Astrocyte (in vitro differentiated cells and primary cell): Measurements from ENCODE around the gene SUFU. TPM values are rescaled to one million over a fixed set of nuclear protein-coding genes. Genes with fewer than 3 reads are reported as not detected.

ENCODE experiments used
- DNase-seq: peaks from one replicate; pipeline ENCODE4 v3.0.0-alpha.2; 2010; ENCODE audit warnings: low read depth
- FAIRE-seq: peaks from 2 replicates; lab custom pipeline; 2011; peaks lifted over from hg19 to GRCh38; lab: Jason Lieb, UNC
- H2AFZ ChIP-seq: 2 replicates; pipeline ENCODE4 v1.6.0; 2012; ENCODE audit warnings: low read depth, low read length, inconsistent platforms
- H3K27ac ChIP-seq: 2 replicates; pipeline ENCODE4 v1.5.1; 2011; ENCODE audit warnings: low read depth, low read length, inconsistent platforms
- H3K27me3 ChIP-seq: 2 replicates; pipeline ENCODE4 v1.6.0; 2011; ENCODE audit warnings: low read length, inconsistent platforms; ENCODE audit not compliant: insufficient read depth
- H3K36me3 ChIP-seq: 2 replicates; pipeline ENCODE4 v1.5.1; 2011; ENCODE audit warnings: low read length, inconsistent platforms; ENCODE audit not compliant: insufficient read depth
- H3K4me1 ChIP-seq: 2 replicates; pipeline ENCODE4 v1.5.1; 2011; ENCODE audit warnings: low read length, inconsistent platforms; ENCODE audit not compliant: insufficient read depth
- H3K4me2 ChIP-seq: 2 replicates; pipeline ENCODE4 v1.6.0; 2012; ENCODE audit warnings: low read length, inconsistent platforms
- H3K4me3 ChIP-seq: 2 replicates; pipeline ENCODE4 v1.5.1; 2011; ENCODE audit warnings: low read depth, mild to moderate bottlenecking, low read length, inconsistent platforms; ENCODE audit not compliant: insufficient read depth
- H3K79me2 ChIP-seq: 2 replicates; pipeline ENCODE4 v1.6.0; 2012; ENCODE audit warnings: mild to moderate bottlenecking, low read length, inconsistent platforms; ENCODE audit not compliant: insufficient read depth
- H3K9ac ChIP-seq: 2 replicates; pipeline ENCODE4 v1.6.0; 2012; ENCODE audit warnings: mild to moderate bottlenecking, low read length, inconsistent platforms
- H3K9me3 ChIP-seq: 2 replicates; pipeline ENCODE4 v1.5.1; 2012; ENCODE audit warnings: low read depth, mild to moderate bottlenecking, low read length, inconsistent platforms; ENCODE audit not compliant: insufficient read depth
- H4K20me1 ChIP-seq: 2 replicates; pipeline ENCODE4 v1.6.0; 2012; ENCODE audit warnings: low read length, inconsistent platforms; ENCODE audit not compliant: insufficient read depth
- H3K27ac Mint-ChIP-seq: one replicate; pipeline ENCODE4 v1.8.0; 2021; ENCODE audit warnings: mild to moderate bottlenecking, mixed read lengths; ENCODE audit not compliant: unreplicated experiment
- H3K27me3 Mint-ChIP-seq: one replicate; pipeline ENCODE4 v1.8.0; 2021; ENCODE audit warnings: low read depth, mixed read lengths; ENCODE audit not compliant: unreplicated experiment
- H3K36me3 Mint-ChIP-seq: one replicate; pipeline ENCODE4 v1.8.0; 2021; ENCODE audit warnings: low read depth, mixed read lengths; ENCODE audit not compliant: unreplicated experiment
- H3K4me1 Mint-ChIP-seq: one replicate; pipeline ENCODE4 v1.8.0; 2021; ENCODE audit warnings: low read depth, mixed read lengths; ENCODE audit not compliant: unreplicated experiment
- H3K4me3 Mint-ChIP-seq: one replicate; pipeline ENCODE4 v1.8.0; 2021; ENCODE audit warnings: mild to moderate bottlenecking, moderate library complexity, mixed read lengths; ENCODE audit not compliant: unreplicated experiment
- H3K9me3 Mint-ChIP-seq: one replicate; pipeline ENCODE4 v1.8.0; 2021; ENCODE audit warnings: mild to moderate bottlenecking, mixed read lengths; ENCODE audit not compliant: unreplicated experiment
- EZH2 ChIP-seq: IDR thresholded peaks from 2 replicates; pipeline ENCODE4 v1.6.1; 2012; ENCODE audit warnings: mild to moderate bottlenecking, low read length, inconsistent platforms; ENCODE audit not compliant: insufficient read depth
- total RNA-seq: library from RNA; stranded (reverse); gene quantifications from 2 replicates; pipeline ENCODE4 v1.2.1, GENCODE V29; 2021
- TF ChIP-seq, protein P1 (sequence below): IDR thresholded peaks from 2 replicates; pipeline ENCODE4 v1.5.1; 2011; ENCODE audit warnings: low read depth, mild to moderate bottlenecking, inconsistent platforms, low read length, moderate library complexity; ENCODE audit not compliant: insufficient read depth

The SUFU gene
- total RNA-seq, 1 donor from 2014 or later: 25.8 TPM

DNA sequence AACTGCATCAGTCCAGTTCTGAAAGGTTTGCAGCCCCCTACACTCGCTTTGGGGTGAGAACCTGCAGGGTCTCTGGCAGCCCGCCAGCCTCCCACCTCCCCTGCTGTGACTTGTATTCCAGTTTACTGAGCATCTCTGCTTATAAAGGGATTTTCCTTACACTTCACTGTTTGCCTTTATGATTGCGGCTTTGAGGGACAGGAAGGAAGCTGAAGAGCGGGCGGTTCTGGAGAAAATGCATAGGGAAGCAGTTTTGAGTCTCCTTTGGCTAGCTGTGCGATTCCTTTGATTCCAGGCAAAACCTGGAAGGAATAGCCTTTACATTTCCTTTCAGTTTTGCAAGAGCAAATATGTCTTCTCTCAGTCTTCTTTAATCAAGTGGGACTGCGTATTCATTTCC, 75.6 kb downstream of the SUFU start:
- H3K4me3 ChIP-seq: no peak overlapping the region
- Mint-ChIP-seq H3K4me3 (no peak overlapping the region), H3K36me3 (peaks cover 3% of the 10 kb centered on the region), H3K4me1 (peaks cover 27% of the 10 kb centered on the region), H3K9me3 (no peaks in the 10 kb centered on the region), H3K27me3 (no peaks in the 10 kb centered on the region), H3K27ac (no peak overlapping the region)
- H3K36me3 ChIP-seq: no peaks in the 10 kb centered on the region
- DNase-seq (no peak), FAIRE-seq (no peak)
- no peaks in the 10 kb centered on the region for H3K27me3 ChIP-seq
- TF ChIP-seq, protein P1, sequence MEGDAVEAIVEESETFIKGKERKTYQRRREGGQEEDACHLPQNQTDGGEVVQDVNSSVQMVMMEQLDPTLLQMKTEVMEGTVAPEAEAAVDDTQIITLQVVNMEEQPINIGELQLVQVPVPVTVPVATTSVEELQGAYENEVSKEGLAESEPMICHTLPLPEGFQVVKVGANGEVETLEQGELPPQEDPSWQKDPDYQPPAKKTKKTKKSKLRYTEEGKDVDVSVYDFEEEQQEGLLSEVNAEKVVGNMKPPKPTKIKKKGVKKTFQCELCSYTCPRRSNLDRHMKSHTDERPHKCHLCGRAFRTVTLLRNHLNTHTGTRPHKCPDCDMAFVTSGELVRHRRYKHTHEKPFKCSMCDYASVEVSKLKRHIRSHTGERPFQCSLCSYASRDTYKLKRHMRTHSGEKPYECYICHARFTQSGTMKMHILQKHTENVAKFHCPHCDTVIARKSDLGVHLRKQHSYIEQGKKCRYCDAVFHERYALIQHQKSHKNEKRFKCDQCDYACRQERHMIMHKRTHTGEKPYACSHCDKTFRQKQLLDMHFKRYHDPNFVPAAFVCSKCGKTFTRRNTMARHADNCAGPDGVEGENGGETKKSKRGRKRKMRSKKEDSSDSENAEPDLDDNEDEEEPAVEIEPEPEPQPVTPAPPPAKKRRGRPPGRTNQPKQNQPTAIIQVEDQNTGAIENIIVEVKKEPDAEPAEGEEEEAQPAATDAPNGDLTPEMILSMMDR: no peak
- TF ChIP-seq EZH2: no peak
- no peak overlapping the region for H2AFZ ChIP-seq
- peak overlapping the region; percentile 50 for H3K4me2 ChIP-seq
- no peaks in the 10 kb centered on the region for H3K9me3 ChIP-seq
- H3K27ac ChIP-seq: no peak overlapping the region
- no peaks in the 10 kb centered on the region for H3K79me2 ChIP-seq
- peaks cover 44% of the 10 kb centered on the region for H4K20me1 ChIP-seq
- H3K9ac ChIP-seq: no peak overlapping the region
- peaks cover 9% of the 10 kb centered on the region for H3K4me1 ChIP-seq

DNA sequence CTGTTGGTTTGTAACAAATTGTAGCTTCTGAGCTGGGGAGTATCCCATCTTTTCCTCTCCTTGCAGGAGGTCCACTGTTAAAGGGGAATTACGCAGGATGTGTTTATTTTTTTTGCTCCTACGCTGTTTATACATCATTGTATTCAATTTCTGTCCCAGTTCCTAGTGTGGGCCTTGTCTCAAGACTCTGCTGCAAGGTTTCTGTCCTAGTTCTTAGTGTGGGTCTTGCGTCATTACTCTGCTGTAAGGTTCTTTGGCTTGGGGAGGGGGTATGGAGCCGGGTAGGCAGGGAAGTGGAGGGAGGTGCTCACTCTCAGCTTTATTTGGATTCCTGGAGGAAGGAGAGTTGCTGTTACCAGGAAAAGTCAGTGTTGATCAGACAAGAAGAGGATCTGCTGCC, 76.5 kb downstream of the SUFU start:
- TF ChIP-seq EZH2: no peak
- TF ChIP-seq, protein P1: no peak
- H3K4me3 Mint-ChIP-seq: peak overlapping the region; percentile 47
- H3K27me3 Mint-ChIP-seq: no peaks in the 10 kb centered on the region
- Histone ChIP-seq H3K27me3 (no peaks in the 10 kb centered on the region), H3K79me2 (peaks cover 3% of the 10 kb centered on the region), H2AFZ (no peak overlapping the region), H3K36me3 (no peaks in the 10 kb centered on the region), H3K4me3 (no peak overlapping the region), H3K9me3 (no peaks in the 10 kb centered on the region), H4K20me1 (peaks cover 48% of the 10 kb centered on the region), H3K4me2 (peak overlapping the region; percentile 21), H3K4me1 (peaks cover 9% of the 10 kb centered on the region), H3K9ac (no peak overlapping the region), H3K27ac (no peak overlapping the region)
- FAIRE-seq (no peak), DNase-seq (peak; percentile 21)
- peaks cover 3% of the 10 kb centered on the region for H3K36me3 Mint-ChIP-seq
- no peak overlapping the region for H3K27ac Mint-ChIP-seq
- no peaks in the 10 kb centered on the region for H3K9me3 Mint-ChIP-seq
- peaks cover 30% of the 10 kb centered on the region for H3K4me1 Mint-ChIP-seq

- FAIRE-seq (no peak), DNase-seq (no peak)
- Histone ChIP-seq H3K4me2 (no peak overlapping the region), H3K9ac (no peak overlapping the region), H3K27ac (no peak overlapping the region), H2AFZ (no peak overlapping the region), H3K27me3 (no peaks in the 10 kb centered on the region), H4K20me1 (peaks cover 48% of the 10 kb centered on the region), H3K4me1 (peaks cover 9% of the 10 kb centered on the region), H3K9me3 (no peaks in the 10 kb centered on the region), H3K79me2 (peaks cover 3% of the 10 kb centered on the region), H3K36me3 (no peaks in the 10 kb centered on the region), H3K4me3 (no peak overlapping the region)
- TF ChIP-seq, protein P1: no peak
- no peak for TF ChIP-seq EZH2
- H3K36me3 Mint-ChIP-seq: no peaks in the 10 kb centered on the region
- H3K9me3 Mint-ChIP-seq: no peaks in the 10 kb centered on the region
- H3K27me3 Mint-ChIP-seq: no peaks in the 10 kb centered on the region
- H3K27ac Mint-ChIP-seq: no peak overlapping the region
- H3K4me3 Mint-ChIP-seq: no peak overlapping the region
- H3K4me1 Mint-ChIP-seq: peaks cover 30% of the 10 kb centered on the region
Measured at GRCh38 chr10:102581401-102581800, 77.6 kb downstream of the SUFU start.
